Left hindlimb (tissue), 1 donor: ENCODE data around the gene KSR1.
"Not testable (repeated sequence)": the region's sequence is repeated elsewhere in the genome, so short reads cannot be mapped to it uniquely, and the experiment has no call there.

Source experiments
- DNase-seq: peaks from one replicate; pipeline ENCODE4 v3.0.0-alpha.2; 2018

Gene KSR1

DNA sequence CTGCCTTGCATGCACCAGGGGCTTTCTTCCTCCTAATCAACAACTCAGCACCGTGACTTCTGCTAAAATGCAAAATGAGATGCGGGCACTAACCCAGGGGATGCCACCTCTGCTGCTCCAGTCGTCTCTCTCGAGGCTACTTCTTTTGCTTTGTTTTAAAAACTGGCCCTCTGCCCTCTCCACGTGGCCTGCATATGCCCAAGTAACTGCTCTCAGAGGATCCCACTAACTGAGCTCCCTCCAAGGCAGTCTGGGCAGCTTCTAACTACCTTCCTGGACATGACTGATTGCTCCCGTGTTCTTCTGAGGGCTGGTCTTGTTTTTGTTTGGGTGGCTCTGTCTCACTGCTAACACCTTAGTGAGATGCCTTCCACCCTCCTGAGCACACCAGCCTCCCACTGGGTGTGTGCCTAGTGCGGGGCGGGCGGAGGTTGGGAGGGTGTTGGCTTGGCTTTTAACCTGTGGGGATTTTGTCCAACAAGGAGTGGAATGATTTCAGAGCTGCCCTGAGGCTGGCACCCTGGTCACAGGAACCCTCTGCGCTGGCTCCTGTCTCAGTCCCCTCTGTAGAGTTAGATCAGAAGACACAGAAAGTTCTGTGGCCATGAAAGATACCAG lies 165.8 kb downstream of the KSR1 start:
- DNase-seq, result no peak

DNA sequence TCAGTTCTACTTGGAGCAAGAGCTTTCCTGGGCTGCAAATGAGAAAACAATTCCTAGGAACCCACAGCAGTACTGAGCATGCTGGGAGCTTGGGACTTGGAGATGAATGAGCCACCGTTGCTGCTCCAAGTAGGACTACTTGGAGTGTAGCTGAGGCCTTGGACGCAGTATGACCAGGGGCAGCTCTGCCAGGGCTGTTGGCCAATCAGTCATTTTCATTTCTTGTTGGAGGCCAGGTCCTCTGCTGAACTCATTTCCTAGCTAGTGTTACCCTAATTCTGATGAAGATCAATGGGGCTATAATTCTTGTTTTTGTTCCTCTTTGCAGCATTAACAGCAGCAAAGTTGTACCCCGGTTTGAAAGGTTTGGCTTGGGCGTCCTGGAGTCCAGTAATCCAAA lies 166.7 kb downstream of the KSR1 start:
- DNase-seq, result peak; percentile 45

DNA sequence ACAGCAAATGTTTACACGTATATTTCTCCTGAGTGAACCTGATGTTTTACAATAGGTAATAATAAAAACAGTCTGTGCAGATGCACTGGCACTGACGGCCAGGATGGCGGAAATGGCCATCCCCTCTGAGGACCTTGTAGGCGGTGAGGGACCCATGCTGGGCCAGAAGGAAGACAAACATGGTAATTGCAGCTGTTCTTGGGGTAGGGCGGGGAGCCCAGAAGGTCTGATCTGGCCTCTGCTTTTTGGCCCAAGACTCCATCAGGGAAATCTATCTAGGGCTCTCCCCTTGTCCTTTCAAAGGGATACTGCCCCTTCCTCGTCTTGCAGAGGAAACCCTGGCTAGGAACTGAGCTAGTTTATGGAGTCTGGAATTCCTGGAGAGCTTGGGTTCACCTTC lies 167.4 kb downstream of the KSR1 start:
- DNase-seq, result no peak

DNA sequence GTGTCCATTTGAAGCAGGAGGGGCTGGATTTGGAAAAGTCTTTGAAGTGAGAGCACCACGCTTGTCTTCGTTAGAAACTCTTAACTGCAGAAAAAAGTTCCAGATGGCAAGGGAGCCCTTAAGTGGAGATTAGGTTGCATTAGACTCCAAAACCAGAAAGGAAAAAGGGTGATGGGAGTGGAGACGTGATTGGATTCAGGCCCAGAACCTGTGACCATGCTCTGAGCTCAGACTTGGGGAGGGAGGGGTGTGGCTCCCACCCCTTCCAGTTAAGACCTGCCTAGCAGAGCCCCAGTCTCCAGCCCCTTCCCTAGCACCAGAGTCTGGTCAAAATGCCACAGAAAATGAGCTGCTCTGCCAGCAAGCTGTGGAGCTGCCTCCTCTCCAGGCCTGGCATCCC lies 168.3 kb downstream of the KSR1 start:
- DNase-seq, result no peak

DNA sequence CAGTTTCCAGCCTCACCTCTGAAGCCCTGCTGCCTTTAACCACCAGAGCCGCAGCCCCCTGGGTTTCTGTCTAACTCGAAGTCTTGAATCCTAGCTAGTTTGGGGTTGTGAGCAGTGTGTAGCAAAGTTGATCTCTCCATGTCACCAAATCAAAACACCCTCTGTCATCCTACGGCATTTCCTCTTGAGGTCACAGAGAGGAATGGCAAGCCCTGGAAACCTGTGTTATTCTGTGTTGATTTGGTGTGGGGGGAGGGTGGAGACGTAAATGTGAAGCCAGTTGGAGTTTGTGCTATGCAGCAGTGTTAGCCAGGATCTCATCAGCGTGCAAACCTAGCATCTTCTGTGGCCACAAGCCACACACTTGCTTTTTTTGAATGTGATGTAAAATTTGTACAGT lies 169.6 kb downstream of the KSR1 start:
- no peak for DNase-seq

DNA sequence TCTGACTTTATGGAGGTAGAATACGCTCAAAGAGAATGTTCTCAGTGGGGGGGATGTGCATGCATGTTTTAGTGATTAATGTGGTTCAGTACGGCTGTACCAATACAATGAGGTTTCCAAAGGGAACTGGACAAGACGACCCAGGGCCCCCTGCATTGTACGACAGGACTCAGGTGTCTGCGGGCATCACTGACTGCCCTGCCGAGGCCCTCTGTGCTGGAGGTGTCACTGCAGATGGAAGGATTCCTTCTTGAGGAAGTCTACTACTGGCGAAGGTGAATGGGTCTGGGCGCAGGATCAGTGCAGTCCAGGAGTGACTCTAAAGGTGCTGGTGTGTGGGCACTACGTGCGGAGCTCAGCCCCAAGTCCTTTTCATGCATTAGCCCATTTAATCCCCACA lies 171.3 kb downstream of the KSR1 start:
- no peak for DNase-seq

DNA sequence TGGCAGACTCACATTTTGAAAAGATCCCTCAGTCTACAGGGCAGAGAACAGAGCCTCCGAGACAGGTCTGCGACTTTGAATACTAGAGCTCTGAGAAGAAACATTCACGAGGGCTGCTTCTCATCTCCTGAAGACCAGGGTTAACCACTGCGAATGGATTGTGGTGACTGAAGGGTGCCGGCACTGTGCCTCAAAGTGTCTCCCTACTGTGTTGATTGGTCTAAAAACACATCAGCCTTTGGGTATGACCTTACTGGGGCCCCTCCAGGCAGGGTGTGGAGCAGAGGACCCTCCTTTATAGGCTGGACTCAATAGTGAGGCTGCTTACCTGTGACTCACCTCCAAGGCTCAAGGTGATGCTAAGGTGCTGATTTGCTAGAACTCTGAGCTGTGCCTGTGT lies 172.1 kb downstream of the KSR1 start:
- no peak for DNase-seq

DNA sequence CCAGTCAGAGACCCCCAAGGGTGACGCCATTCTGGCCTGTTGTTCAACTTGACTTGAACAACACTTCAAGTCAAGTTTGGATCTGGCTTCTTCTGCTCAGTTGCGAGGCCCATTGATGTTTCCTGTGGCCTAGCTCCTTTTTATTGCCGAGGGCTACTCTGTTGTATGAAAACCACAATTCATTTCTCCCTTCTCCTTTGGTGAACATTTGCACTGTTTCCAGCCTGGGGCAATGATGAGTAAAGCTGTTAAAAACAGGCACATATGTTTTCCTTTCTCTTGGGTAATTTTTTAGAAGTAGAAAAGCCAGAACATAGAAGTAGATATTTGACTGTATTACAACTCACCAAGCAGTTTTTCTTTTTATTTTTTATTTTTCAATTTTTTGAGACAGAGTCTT lies 173.0 kb downstream of the KSR1 start:
- not testable (repeated sequence) for DNase-seq

DNA sequence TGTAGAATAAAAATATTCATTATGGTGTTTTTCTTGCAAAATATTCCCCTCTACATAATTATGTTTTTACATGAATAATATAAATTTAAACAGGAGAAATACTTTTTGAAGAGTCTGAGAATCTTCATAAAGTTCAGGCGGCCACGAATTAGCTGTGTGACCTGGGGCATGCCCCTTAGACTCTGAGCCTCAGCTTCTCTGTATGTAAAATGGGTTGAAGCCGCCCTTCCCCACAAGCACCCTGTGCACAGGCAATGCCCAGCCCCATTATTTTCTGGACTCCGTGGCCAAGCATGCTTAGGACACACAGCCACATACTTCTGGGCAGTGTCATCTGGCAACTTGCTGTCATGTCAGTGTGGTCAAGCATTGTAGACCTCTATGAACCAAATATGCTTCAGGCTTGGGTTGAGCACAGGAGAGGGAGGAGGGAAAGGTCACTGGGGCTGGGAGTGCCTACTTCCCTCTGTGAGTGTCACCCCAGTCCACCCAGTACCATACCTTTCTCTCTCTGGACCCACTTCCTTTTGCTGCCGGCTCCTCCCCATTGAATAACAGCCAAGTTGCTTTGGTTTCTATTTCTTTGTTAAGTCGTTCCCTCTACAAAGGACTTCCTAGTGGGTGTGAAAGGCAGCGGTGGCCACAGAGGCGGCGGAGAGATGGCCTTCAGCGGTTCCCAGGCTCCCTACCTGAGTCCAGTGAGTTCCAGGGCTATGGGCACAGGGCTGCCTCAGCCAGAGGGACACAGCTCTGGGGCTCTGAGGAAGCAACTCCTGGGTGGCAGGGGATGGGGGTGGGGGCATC lies 174.6 kb downstream of the KSR1 start, which contains the start of gene LGALS9:
Gene LGALS9 (plus strand): TSS at position 582 of the 804 bp plus-strand sequence. CDS start 78 bp downstream, at position 660.
- no peak for DNase-seq

DNA sequence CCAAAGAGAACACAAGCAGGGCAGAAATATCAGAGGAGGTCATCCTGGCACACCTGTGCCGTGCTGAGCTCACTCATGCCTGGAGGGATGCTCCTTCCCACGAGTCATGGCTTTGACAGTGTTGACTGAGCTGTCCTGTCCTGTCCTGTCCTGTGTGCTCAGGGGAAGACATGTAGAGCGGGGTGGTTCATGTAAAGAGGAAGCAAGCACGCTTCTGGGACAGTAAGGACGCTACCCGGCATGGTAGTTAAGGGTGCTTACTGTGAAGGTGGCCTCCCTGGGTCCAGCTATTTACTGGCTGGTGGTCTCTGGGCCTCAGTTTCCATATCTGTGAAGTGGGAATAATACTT lies 175.1 kb downstream of the KSR1 start:
- DNase-seq, result no peak

DNA sequence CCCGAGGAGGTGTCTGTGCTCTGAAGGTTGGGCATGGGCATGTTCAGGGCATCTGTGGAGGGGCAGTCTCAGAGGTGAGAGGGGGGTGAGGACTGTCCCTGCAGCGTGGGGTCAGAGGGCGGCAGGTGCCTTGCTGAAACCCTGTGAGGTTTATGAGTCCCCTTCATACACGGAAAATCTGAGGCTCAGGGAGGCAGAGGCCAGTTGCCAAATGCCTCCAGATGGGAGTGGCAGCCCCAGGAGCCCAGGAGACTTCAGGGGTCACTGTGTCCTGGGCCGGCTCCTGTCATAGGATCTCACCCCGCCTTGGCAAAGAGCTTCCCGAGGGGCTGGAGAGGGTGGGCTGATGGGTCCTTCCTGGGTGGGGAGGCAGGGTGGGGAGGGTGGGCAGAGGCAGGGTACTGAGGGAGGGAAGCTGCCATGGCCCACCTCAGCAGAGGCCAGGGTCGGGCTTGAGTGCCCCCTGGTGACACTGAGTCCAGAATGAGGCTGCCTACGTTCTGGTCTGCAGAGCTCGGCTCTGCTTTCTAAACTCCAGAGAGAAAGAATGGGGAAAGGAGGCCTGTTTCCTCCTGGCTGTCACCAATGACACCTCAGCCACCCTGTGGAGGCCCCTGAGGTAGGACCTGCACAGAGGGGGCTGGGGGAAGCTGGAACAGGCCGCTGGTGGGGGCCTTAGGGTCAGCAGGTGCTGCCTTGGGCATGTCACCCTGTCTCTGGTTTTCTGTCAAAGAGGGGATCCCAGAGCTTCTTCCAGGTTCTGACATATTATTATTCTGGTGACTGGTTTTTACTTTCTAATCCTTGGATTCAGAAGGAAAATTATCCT lies 175.9 kb downstream of the KSR1 start:
- no peak for DNase-seq

DNA sequence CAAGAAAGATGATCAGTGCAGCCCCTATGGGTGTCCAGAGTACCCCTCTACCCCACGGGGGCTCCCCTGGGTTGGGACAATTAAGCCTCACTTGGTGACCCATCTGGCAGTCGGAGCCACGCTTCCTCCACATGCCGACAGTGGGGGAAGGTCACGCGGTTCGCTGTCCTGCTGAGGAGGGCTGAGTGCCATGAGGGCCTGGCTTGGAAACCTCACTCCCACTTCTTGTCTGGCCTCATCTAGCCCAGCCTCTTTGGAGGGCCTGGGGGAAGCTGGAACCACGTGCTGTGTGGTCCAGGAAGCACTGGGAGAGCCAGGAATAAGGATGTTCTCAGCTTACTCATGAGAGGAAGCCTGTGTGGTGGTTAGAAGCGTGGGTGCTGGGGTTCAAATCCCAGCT lies 176.5 kb downstream of the KSR1 start:
- DNase-seq, result peak; percentile 75

DNA sequence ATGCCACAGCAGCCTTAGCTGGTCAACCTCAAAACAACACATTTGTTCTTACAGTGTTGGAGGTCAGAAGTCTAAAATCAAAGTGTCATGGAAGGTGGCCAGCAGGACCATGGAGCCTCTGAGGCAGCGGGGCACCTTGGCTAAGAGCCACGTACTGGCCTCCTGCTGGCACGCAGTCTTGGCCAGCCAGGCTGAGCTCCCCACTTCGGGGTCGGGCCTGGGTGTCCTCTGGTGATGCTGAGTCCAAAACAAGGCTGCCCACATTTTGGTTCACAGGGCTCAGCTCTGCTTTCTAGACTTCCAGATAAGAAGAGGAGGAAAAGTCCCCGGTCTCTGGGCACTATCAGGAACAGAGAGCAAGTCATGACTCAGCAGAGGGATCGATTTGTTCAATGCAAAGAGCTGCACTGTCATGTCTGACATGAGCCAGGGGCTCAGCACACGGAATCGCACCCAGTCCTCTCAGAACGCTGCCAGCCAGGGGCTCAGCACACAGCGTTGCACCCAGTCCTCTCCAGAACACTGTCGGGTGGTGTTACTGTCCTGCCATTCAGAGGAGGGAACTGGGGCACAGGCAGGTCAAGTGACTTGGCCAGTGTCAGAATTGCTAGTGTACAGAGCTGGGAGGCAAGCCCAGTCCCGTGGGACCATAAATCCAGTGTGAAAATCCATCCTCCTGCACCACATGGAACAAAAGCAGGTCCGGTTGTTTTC lies 177.2 kb downstream of the KSR1 start:
- DNase-seq, result no peak

DNA sequence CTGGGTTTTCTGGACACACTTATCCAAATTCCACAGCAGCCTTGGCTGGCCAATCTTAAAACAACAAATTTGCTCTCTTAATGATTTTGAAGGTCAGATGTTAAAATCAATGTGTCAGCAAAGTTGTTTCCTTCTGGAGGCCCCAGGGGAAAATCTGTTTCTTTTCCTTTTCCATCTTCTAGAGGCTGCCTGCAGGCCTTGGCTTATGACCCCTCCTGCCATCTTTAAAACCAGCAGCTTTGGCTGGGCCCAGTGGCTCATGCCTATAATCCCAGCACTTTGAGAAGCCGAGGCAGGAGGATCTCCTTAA lies 177.7 kb downstream of the KSR1 start:
- no peak for DNase-seq

DNA sequence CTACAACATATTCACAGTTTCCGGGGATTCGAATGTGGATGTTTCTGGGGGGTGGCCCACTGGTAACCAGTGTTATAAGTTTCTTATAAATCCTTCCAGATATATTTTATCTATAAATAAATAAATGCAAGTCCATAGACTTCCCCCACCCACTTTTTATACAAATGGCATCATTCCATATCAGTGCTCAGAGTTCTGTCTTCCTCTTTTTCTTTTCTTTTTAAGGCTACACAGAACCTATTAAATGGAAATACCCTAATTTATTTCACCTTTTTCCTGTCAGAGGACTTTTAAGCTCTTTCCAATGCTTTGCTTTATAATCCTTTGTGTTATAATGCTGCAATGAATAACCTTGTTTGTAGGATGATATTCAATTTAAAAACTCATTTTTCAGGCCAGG lies 178.5 kb downstream of the KSR1 start:
- no peak for DNase-seq

DNA sequence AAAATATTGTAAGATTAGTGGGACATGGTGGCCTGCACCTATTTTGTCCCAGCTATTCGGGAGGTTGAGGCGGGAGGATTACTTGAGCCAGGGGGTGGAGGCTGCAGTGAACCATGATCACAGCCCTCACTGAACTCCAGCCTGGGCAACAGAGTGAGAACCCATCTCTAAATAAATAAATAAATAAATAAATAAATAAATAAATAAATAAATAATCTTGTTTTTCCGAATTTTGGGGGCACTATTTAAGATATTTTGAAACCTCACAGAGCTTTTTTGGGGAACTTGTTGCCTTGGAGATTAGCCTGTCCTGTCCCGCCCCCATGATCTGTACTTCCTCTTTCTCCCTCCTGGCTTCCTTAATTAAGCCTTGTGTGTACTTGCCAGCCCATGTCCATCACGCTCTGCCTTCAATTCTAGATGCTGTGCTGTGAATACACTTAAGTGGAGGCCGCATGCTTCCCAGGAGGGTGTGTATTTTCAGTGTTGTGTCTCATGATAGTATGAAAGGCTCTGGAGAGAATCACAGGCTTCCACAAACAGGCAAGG lies 179.1 kb downstream of the KSR1 start:
- DNase-seq, result no peak

DNA sequence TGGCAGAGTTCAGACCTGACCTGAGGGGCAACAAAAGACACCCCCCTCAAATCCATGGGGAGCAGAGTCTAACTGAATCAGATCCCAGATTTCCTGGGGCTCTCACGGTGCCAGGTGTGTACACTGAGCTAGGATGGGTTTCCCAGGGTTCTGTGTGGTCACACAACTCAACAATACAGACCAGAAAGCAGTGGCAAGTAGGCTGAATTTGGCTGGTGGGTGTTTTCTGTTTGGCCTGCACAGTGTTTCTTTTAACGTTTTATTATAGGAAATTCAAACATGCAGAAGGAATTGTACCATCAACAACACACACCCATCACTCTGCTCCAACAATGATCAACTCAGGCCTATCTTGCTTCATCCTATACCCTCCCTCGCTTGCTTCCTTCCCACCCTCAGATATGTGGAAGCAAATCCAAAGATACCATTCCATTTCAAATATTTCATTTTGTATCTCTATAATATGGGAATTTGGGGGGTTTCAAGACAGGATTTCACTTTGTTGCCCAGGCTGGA lies 179.8 kb downstream of the KSR1 start:
- not testable (repeated sequence) for DNase-seq

DNA sequence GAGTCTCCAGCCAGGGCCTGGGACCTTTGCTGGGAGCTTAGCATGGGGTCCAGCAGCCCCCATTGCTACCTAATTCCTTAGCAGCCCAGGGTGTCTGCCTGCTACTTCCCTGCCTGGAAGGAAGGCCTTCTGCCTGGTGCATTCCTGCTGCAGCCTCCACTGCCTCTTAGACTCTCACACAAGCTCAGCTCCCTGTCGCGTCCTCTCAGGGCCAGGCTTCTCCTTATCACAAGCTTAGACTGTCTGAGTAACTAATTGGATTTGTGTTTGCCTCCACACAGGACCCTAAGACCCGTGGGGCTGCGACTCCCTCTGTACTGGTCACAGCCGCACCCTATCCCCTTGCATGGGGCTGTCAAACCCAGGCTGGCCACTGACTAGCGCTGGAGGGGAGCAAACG lies 181.6 kb downstream of the KSR1 start:
- DNase-seq, result not testable (repeated sequence)

DNA sequence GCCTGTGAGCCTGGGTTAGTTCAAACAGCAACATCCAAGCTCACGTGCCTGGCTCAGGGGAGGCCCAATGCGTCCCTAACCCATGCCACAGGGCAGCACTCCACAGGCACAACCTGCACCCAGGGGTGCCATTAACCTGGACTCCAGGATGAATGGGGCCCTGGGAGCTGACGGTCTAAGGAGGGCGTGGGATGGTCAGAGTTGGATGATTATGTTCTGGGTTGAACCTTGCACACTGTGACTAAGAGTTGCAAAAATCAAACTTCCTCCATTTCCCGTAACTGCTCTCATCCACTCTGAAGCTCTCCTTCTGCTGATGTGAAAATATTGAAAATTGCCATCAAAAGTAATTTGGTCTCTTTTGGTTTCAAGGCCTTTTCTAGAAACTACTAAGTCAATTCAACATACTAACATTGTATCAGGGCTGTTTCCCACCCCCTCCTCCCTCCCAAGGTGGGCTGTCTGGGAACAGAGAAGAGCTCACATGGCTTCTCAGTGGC lies 182.2 kb downstream of the KSR1 start:
- DNase-seq, result not testable (repeated sequence)

DNA sequence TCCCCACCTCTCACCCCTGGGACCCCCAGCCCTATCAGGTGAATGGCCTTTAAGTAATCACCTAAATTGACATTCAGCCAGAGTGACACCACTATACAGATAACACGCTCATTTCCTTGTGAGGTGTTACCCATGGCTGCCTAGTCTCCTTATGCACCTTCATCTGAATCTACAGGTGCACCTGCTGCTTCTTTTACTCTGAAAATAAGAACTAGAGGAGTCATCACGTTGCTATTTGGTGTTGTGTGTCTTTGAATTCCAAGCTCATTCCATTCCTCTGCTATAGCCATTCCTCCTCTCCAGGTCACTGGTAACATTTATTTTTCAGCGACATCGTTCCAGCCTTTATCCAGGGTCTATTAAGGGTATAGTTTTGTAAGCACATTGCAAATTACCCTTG lies 184.5 kb downstream of the KSR1 start:
- DNase-seq, result no peak

DNA sequence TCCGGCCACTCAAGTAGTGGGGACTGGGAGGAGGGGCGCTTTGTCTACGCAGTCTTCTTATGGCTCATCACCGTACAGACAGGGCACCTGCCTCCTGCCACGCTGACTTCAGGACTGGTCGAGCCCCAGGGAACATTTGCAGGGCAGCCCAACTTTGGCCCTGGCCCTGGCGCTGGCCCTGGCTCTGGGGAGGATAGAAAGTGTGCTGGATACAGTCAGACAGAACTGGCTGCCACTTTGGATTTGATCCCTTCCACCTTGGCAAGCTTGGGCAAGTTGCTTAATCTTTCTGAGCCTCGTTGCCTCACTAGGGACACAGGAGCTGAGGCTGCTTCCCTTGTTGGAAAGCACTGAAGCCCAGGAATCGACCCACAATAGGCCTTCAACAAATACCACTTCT lies 188.3 kb downstream of the KSR1 start:
- no peak for DNase-seq

DNA sequence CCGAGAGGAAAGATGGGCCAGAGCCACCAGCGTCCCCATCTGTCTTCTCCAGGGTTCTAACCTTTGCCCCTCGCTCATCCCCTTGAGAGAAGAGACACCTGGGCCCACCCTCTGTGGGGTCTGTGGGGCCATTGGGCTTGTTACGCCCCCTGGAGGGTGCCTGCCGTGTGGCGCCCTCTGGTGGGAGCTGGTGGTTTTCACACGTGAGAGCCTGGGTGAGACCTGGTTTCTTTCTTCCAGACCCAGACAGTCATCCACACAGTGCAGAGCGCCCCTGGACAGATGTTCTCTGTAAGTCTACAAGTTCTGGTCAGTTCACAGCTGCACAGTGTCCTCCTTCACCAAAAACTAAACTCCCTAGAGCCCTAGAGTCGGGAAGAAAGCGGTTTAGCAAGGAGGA lies 189.4 kb downstream of the KSR1 start:
- DNase-seq, result not testable (repeated sequence)

DNA sequence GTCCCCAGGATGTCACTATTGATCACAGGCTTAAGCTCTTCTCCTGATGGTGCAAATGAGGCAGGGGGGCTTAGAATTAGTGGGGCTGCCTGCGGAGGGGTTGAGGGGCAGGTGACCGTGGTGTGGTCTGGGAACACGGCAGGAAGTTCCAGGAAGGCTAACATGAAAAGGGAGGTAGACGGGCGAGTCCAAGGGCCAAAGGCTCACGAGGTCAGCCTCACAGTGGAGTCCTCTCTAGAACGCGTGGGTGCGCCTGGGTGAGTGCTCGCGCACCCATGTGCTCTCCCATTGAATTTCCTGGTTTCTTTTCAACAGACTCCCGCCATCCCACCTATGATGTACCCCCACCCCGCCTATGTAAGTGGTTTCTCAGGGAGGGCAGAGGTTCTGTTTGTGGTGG lies 190.0 kb downstream of the KSR1 start:
- no peak for DNase-seq
